ENCODE data around the gene BHLHA15. TPM values are rescaled to one million over a fixed set of nuclear protein-coding genes. Genes with fewer than 3 reads are reported as not detected.

Gene BHLHA15
- total RNA-seq, 1 experiment from 2014 or later, result 5.2 TPM

GRCh38 chr7:98213888-98214810 lies 2.9 kb downstream of the BHLHA15 start:
- TF ChIP-seq MAX (IDR thresholded peaks at IDR 0.05) (no peak), CTCF (IDR thresholded peaks at IDR 0.05 in 2 of 3, conservative IDR thresholded peaks at IDR 0.05 in 1 of 3; ENCODE audit: borderline replicate concordance in 1 of 3, insufficient read depth in 1 of 3, low read depth in 2 of 3, low read length in 2 of 3) (no peak), POLR2AphosphoS5 (IDR thresholded peaks at IDR 0.05; ENCODE audit: low read depth, low read length) (0 out of 2 replicates have a peak, but pooled peaks have one; percentile 10)
- H3K27ac ChIP-seq (ENCODE audit: low read depth, low read length), result no peak overlapping the region; the same call in 1 of the 2 replicates
- no peaks in the 10 kb centered on the region for H3K79me2 ChIP-seq (ENCODE audit: insufficient read depth, low read length)
- BruUV-seq (replicated peaks), result no TSS peak
- no peak overlapping the region for H3K9ac ChIP-seq (ENCODE audit: low read length)
- ATAC-seq (no peak), DNase-seq (ENCODE audit: low read depth, low spot score) (no peak)
- no peaks in the 10 kb centered on the region for H3K9me3 ChIP-seq (ENCODE audit: control insufficient read depth in 1 of 2, insufficient read depth in 1 of 2, low read depth in 1 of 2, low read length in 2 of 2)
- ChIA-PET CTCF (no interaction called here), POLR2A (no interaction called here), RAD21 (ENCODE audit: low non-redundant PET in 1 of 2, low total read pairs in 2 of 2, uncharacterized antibody in 2 of 2, unreplicated experiment in 2 of 2) (no interaction called here)
- H3K4me2 ChIP-seq (ENCODE audit: low read length), result no peak overlapping the region
- no peaks in the 10 kb centered on the region for H4K20me1 ChIP-seq (ENCODE audit: insufficient read depth)
- intact Hi-C loops (cut with micrococcal nuclease), result no loop called here
- H3K27me3 ChIP-seq (ENCODE audit: insufficient read depth, low read length), result no peaks in the 10 kb centered on the region
- no peaks in the 10 kb centered on the region for H3K9me2 ChIP-seq (ENCODE audit: insufficient read depth)
- peaks cover 3 to 7% of the 10 kb centered on the region in 2 experiments; a peak in 2 of 4 replicates for H3K4me1 ChIP-seq (ENCODE audit: control insufficient read depth in 1 of 2, insufficient read depth in 2 of 2, low read length in 2 of 2)
- no peak overlapping the region for H3K4me3 ChIP-seq (replicated peaks in 1 of 2; ENCODE audit: low read depth in 1 of 2, low read length in 2 of 2)
- H2AFZ ChIP-seq (ENCODE audit: low read depth, low read length, poor library complexity, severe bottlenecking), result no peak overlapping the region
- no peaks in the 10 kb centered on the region for H3K36me3 ChIP-seq (ENCODE audit: control insufficient read depth in 1 of 2, insufficient read depth in 2 of 2, low read length in 2 of 2)

GRCh38 chr7:98214811-98215321 lies 3.6 kb downstream of the BHLHA15 start:
- H3K79me2 ChIP-seq (ENCODE audit: insufficient read depth, low read length), result no peaks in the 10 kb centered on the region

More at GRCh38 chr7:98214811-98215321, 3.6 kb downstream of the BHLHA15 start:
- Histone ChIP-seq H3K9me2 (ENCODE audit: insufficient read depth) (no peaks in the 10 kb centered on the region), H3K9ac (ENCODE audit: low read length) (no peak overlapping the region), H3K27ac (ENCODE audit: low read depth, low read length) (no peak overlapping the region), H3K27me3 (ENCODE audit: insufficient read depth, low read length) (no peaks in the 10 kb centered on the region), H3K36me3 (ENCODE audit: control insufficient read depth in 1 of 2, insufficient read depth in 2 of 2, low read length in 2 of 2) (no peaks in the 10 kb centered on the region), H3K4me1 (ENCODE audit: control insufficient read depth in 1 of 2, insufficient read depth in 2 of 2, low read length in 2 of 2) (peaks cover 3 to 7% of the 10 kb centered on the region in 2 experiments; a peak in 2 of 4 replicates), H4K20me1 (ENCODE audit: insufficient read depth) (no peaks in the 10 kb centered on the region), H2AFZ (ENCODE audit: low read depth, low read length, poor library complexity, severe bottlenecking) (no peak overlapping the region), H3K4me3 (replicated peaks in 1 of 2; ENCODE audit: low read depth in 1 of 2, low read length in 2 of 2) (no peak overlapping the region), H3K4me2 (ENCODE audit: low read length) (no peak overlapping the region), H3K9me3 (ENCODE audit: control insufficient read depth in 1 of 2, insufficient read depth in 1 of 2, low read depth in 1 of 2, low read length in 2 of 2) (no peaks in the 10 kb centered on the region)
- intact Hi-C loops (cut with micrococcal nuclease), result no loop called here
- ChIA-PET POLR2A (no interaction called here), CTCF (no interaction called here), RAD21 (ENCODE audit: low non-redundant PET in 1 of 2, low total read pairs in 2 of 2, uncharacterized antibody in 2 of 2, unreplicated experiment in 2 of 2) (no interaction called here)
- no peak for TF ChIP-seq ZBTB33 (IDR thresholded peaks at IDR 0.05; ENCODE audit: extremely low read depth, insufficient replicate concordance, low read length)
- BruUV-seq (replicated peaks), result no TSS peak
- DNase-seq (ENCODE audit: low read depth, low spot score) (no peak), ATAC-seq (no peak)
